Ascending aorta (tissue), 2 donors: Measurements from ENCODE around the gene TMEM167B. TPM values are rescaled to one million over a fixed set of nuclear protein-coding genes. Genes with fewer than 3 reads are reported as not detected.

ENCODE experiments used
- DNase-seq, 2 donors: peaks; one replicate each; pipeline ENCODE4 v3.0.0-alpha.2; 2019; ENCODE audit warnings: low spot score in 2 of 2
- H3K27ac ChIP-seq, 2 donors: fragments of 200-600 bp; sonication (generic); one replicate each; pipeline ENCODE4 v1.5.1; 2016 to 2017; ENCODE audit warnings: mild to moderate bottlenecking in 1 of 2
- H3K27me3 ChIP-seq: fragments of 200-600 bp; sonication (generic); one replicate; pipeline ENCODE4 v1.5.1; 2017
- H3K36me3 ChIP-seq, 2 donors: fragments of 200-600 bp; sonication (generic); one replicate each; pipeline ENCODE4 v1.5.1; 2016
- H3K4me1 ChIP-seq, 2 donors: fragments of 200-600 bp; sonication (generic); one replicate each; pipeline ENCODE4 v1.5.1; 2016 to 2017; ENCODE audit warnings: mild to moderate bottlenecking in 1 of 2
- H3K4me3 ChIP-seq, 2 donors: fragments of 200-600 bp; sonication (generic); one replicate each; pipeline ENCODE4 v1.5.1; 2016 to 2017; ENCODE audit warnings: mild to moderate bottlenecking in 1 of 2
- H3K9me3 ChIP-seq, 2 donors: fragments of 200-600 bp; sonication (generic); one replicate each; pipeline ENCODE4 v1.5.1; 2016
- intact Hi-C: fragments of 100-400 bp; cut with DNase I; formaldehyde crosslinking; loops from one replicate; pipeline ENCODE4 v1.15.1; 2023
- total RNA-seq: library from RNA; depleted of rRNA; stranded (reverse); fragments of >200 nt; gene quantifications from one replicate; pipeline ENCODE4 v1.1.0, GENCODE V29; 2016
- TF ChIP-seq, protein P1 (sequence below), 3 experiments: fragments of 200-600 bp in 2 of 3; fragments of 450-650 bp in 1 of 3; sonication (generic) in 2 of 3; IDR thresholded peaks; one replicate each; pipeline ENCODE4 v1.5.1; 2016 to 2019; ENCODE audit warnings: antibody characterized with exemption in 3 of 3, mild to moderate bottlenecking in 1 of 3, moderate library complexity in 1 of 3

TMEM167B gene
- total RNA-seq, 1 donor from 2014 or later, result 20.5 TPM

- peaks cover 6% of the 10 kb centered on the region for H3K27me3 ChIP-seq
- no peaks in the 10 kb centered on the region for H3K9me3 ChIP-seq
- intact Hi-C loops, result no loop called here
- H3K4me3 ChIP-seq, result no peak overlapping the region
- no peak overlapping the region for H3K27ac ChIP-seq
- H3K4me1 ChIP-seq, result peaks cover 5 to 8% of the 10 kb centered on the region in 2 donors
- no peaks in the 10 kb centered on the region for H3K36me3 ChIP-seq
- TF ChIP-seq, protein P1, sequence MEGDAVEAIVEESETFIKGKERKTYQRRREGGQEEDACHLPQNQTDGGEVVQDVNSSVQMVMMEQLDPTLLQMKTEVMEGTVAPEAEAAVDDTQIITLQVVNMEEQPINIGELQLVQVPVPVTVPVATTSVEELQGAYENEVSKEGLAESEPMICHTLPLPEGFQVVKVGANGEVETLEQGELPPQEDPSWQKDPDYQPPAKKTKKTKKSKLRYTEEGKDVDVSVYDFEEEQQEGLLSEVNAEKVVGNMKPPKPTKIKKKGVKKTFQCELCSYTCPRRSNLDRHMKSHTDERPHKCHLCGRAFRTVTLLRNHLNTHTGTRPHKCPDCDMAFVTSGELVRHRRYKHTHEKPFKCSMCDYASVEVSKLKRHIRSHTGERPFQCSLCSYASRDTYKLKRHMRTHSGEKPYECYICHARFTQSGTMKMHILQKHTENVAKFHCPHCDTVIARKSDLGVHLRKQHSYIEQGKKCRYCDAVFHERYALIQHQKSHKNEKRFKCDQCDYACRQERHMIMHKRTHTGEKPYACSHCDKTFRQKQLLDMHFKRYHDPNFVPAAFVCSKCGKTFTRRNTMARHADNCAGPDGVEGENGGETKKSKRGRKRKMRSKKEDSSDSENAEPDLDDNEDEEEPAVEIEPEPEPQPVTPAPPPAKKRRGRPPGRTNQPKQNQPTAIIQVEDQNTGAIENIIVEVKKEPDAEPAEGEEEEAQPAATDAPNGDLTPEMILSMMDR (IDR thresholded peaks at IDR 0.05), result no peak
- DNase-seq, result no peak
Measured at GRCh38 chr1:109116286-109116685, 25.7 kb downstream of the TMEM167B start.

- intact Hi-C loops, result no loop called here
- TF ChIP-seq, protein P1 (IDR thresholded peaks at IDR 0.05), result no peak
- no peak overlapping the region for H3K27ac ChIP-seq
- DNase-seq, result no peak
- no peaks in the 10 kb centered on the region for H3K36me3 ChIP-seq
- H3K4me1 ChIP-seq, result peaks cover 5 to 8% of the 10 kb centered on the region in 2 donors
- H3K27me3 ChIP-seq, result peaks cover 6% of the 10 kb centered on the region
- H3K4me3 ChIP-seq, result no peak overlapping the region
- no peaks in the 10 kb centered on the region for H3K9me3 ChIP-seq
Measured at GRCh38 chr1:109118089-109118488, 27.5 kb downstream of the TMEM167B start.

DNA sequence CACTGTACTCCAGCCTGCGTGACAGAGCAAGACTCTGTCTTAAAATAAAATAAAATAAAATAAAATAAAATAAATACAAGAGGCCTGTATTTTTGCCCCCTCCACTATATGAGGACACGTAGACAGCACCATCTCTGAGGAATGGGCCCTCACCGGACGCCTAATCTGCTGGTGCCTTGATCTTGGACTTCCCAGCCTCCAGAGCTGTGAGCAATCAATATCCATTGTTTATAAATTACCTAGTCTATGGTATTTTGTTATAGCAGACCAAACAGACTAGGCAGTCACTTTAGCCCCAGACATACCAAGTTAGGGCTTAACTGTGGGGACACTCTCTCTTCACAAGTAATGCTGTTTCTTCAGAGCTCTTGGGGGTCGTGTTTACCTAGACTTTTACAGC lies 29.8 kb downstream of the TMEM167B start:
- H3K4me1 ChIP-seq, result no peaks in the 10 kb centered on the region
- no peaks in the 10 kb centered on the region for H3K9me3 ChIP-seq
- intact Hi-C loops, result no loop called here
- TF ChIP-seq, protein P1 (IDR thresholded peaks at IDR 0.05), result no peak
- H3K36me3 ChIP-seq, result no peaks in the 10 kb centered on the region
- DNase-seq, result no peak
- no peaks in the 10 kb centered on the region for H3K27me3 ChIP-seq
- H3K27ac ChIP-seq, result no peak overlapping the region
- H3K4me3 ChIP-seq, result no peak overlapping the region

DNA sequence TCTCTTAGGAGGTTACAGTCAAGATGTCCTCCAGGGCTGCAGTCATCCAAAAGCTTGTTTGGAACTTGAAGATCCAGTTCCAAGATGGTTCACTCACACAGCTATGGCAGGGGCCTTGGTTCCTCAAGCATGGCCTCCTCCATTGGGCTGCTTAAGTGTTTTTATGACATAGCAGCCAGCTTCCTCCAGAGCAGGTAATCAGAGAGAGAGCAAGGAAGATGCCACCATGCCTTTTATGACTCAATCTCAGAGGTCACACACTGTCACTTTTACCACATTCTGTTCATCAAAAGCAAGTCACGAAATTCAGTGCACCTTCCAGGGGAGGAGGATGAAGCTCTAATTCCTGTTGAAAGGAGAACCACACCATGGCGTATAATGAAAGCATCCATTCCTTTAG lies 40.5 kb downstream of the TMEM167B start:
- no peak overlapping the region for H3K27ac ChIP-seq
- TF ChIP-seq, protein P1 (IDR thresholded peaks at IDR 0.05), result no peak
- H3K9me3 ChIP-seq, result no peaks in the 10 kb centered on the region
- H3K4me1 ChIP-seq, result no peaks in the 10 kb centered on the region
- intact Hi-C loops, result no loop called here
- no peak overlapping the region for H3K4me3 ChIP-seq
- no peaks in the 10 kb centered on the region for H3K27me3 ChIP-seq
- no peak for DNase-seq
- no peaks in the 10 kb centered on the region for H3K36me3 ChIP-seq

DNA sequence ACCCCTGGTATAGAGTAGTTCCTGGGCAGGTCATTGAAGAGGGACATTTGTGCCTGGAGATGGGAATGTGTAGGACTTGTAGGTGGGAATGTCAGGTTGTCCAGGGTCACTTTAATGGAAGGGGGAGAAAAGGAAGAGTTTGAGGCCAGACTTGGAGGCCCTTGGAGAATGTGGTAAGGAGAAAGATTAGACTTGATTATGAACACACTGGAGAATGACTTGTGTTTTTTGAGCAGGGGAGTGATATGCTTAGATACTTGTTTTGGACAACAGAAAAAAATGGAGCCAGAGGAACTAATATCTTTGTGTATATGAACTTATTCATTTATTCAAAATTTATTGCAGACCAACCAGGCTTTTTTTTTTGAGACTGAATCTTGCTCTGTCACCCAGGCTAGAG lies 41.2 kb downstream of the TMEM167B start:
- Histone ChIP-seq H3K27ac (no peak overlapping the region), H3K4me1 (no peaks in the 10 kb centered on the region), H3K27me3 (no peaks in the 10 kb centered on the region), H3K36me3 (no peaks in the 10 kb centered on the region), H3K9me3 (no peaks in the 10 kb centered on the region), H3K4me3 (no peak overlapping the region)
- TF ChIP-seq, protein P1 (IDR thresholded peaks at IDR 0.05), result no peak
- intact Hi-C loops, result no loop called here
- no peak for DNase-seq
